GM23248 (cell line): ENCODE data around the gene TUBA4A.

Experiments
- EZH2 ChIP-seq: fragments of 200-600 bp; sonication (generic); IDR thresholded peaks from 2 replicates; pipeline ENCODE4 v1.6.1; 2018; ENCODE audit warnings: antibody characterized with exemption, mild to moderate bottlenecking; ENCODE audit not compliant: insufficient read depth, poor library complexity, severe bottlenecking
- EZH2phosphoT487 ChIP-seq: fragments of 200-600 bp; sonication (generic); IDR thresholded peaks from 2 replicates; pipeline ENCODE4 v1.6.1; 2018; ENCODE audit warnings: antibody characterized with exemption, moderate library complexity, mild to moderate bottlenecking, low read depth; ENCODE audit not compliant: insufficient read depth

- TF ChIP-seq EZH2phosphoT487 = no peak
- TF ChIP-seq EZH2 = no peak
These were observed 4.9 kb downstream of the TUBA4A start for GRCh38 chr2:219248845-219249202.
